ENCODE data around the gene TSHR. TPM values are rescaled to one million over a fixed set of nuclear protein-coding genes. Genes with fewer than 3 reads are reported as not detected.

TSHR gene
- total and polyA plus RNA-seq, 2 donors (not counting 3 experiments of a cell fraction or from before 2014, with no cell fraction given): not detected

DNA sequence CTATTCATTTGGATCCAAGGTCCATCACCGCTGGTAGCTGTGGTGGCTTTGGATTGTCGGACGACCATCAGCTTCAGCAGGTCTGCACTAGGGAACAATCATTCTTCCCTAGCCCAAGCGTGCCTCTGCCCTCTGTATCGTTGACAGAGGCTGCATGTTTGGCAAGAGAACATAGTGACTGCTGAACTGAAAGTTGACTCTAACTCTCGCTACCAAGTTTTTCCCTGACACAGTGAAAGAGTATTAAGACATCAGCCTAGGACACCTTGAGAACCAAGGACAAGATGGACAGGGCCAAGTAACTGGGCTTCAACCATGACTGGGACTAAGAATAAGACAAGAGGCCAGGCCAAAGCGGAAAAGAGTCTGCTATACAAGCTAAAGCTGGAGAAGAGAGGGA is 26.3 kb downstream of the TSHR start:
- FAIRE-seq: no peak

More for the DNA sequence above, 26.3 kb downstream of the TSHR start:
- Histone ChIP-seq H3K79me2 (ENCODE audit: control insufficient read depth, insufficient read depth, low read length) (no peaks in the 10 kb centered on the region), H3K4me1 (ENCODE audit: control insufficient read depth, extremely low read depth, insufficient read depth, low read length) (no peaks in the 10 kb centered on the region), H4K20me1 (replicated peaks; ENCODE audit: control insufficient read depth, extremely low read depth, insufficient read depth, low read length) (no peaks in the 10 kb centered on the region), H3K9me1 (replicated peaks; ENCODE audit: control insufficient read depth, extremely low read depth, insufficient read depth, low read length) (no peaks in the 10 kb centered on the region), H3K27me3 (ENCODE audit: control insufficient read depth in 2 of 2, insufficient read depth in 2 of 2, low read length in 2 of 2) (no peaks in the 10 kb centered on the region), H3K9ac (replicated peaks; ENCODE audit: extremely low read depth, insufficient read depth, low read length) (no peak overlapping the region), H3K9me3 (replicated peaks; ENCODE audit: control insufficient read depth, insufficient read depth, low read length) (no peaks in the 10 kb centered on the region), H2AFZ (ENCODE audit: low read depth, low read length) (no peak overlapping the region), H3K4me2 (ENCODE audit: insufficient read depth, low read length) (no peak overlapping the region), H3K27ac (ENCODE audit: insufficient read depth, low read depth, low read length) (no peak overlapping the region), H3K36me3 (ENCODE audit: control insufficient read depth in 2 of 2, extremely low read depth in 1 of 2, insufficient read depth in 2 of 2, low read length in 2 of 2) (no peaks in the 10 kb centered on the region), H3K4me3 (replicated peaks in 1 of 3; ENCODE audit: insufficient read depth in 1 of 3, low read depth in 1 of 3, low read length in 3 of 3) (no peak overlapping the region)
- intact Hi-C loops (cut with micrococcal nuclease): no loop called here
- dilution Hi-C loops (cut with MboI; ENCODE audit: extremely low pct_ligation_motif_present, low sequenced_read_pairs): no loop called here
- TF ChIP-seq POLR2A (IDR thresholded peaks at IDR 0.05; ENCODE audit: low read depth, low read length) (no peak), FOS (IDR thresholded peaks at IDR 0.05; ENCODE audit: borderline replicate concordance, insufficient read depth, low read length) (no peak), GATA2 (IDR thresholded peaks at IDR 0.05; ENCODE audit: insufficient read depth, insufficient read length, low read depth, low read length) (no peak), POLR2AphosphoS5 (IDR thresholded peaks at IDR 0.05; ENCODE audit: insufficient read depth, low read depth, low read length) (no peak), MYC (IDR thresholded peaks at IDR 0.05; ENCODE audit: low read depth, low read length) (no peak)
- TF ChIP-seq, protein P1, sequence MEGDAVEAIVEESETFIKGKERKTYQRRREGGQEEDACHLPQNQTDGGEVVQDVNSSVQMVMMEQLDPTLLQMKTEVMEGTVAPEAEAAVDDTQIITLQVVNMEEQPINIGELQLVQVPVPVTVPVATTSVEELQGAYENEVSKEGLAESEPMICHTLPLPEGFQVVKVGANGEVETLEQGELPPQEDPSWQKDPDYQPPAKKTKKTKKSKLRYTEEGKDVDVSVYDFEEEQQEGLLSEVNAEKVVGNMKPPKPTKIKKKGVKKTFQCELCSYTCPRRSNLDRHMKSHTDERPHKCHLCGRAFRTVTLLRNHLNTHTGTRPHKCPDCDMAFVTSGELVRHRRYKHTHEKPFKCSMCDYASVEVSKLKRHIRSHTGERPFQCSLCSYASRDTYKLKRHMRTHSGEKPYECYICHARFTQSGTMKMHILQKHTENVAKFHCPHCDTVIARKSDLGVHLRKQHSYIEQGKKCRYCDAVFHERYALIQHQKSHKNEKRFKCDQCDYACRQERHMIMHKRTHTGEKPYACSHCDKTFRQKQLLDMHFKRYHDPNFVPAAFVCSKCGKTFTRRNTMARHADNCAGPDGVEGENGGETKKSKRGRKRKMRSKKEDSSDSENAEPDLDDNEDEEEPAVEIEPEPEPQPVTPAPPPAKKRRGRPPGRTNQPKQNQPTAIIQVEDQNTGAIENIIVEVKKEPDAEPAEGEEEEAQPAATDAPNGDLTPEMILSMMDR (IDR thresholded peaks at IDR 0.05; ENCODE audit: extremely low read depth in 1 of 2, insufficient read depth in 1 of 2, low read depth in 1 of 2, low read length in 2 of 2): no peak
- TF ChIP-seq, protein P2, sequence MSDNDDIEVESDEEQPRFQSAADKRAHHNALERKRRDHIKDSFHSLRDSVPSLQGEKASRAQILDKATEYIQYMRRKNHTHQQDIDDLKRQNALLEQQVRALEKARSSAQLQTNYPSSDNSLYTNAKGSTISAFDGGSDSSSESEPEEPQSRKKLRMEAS (IDR thresholded peaks at IDR 0.05; ENCODE audit: insufficient read depth, insufficient read length): no peak
- no TSS peak for BruUV-seq (replicated peaks)
- CTCF ChIA-PET: no interaction called here
- no peak for DNase-seq (ENCODE audit: low read depth, low spot score)
- POLR2A ChIA-PET: no interaction called here
